ENCODE measurements around the gene MEPE. TPM values are rescaled to one million over a fixed set of nuclear protein-coding genes. Genes with fewer than 3 reads are reported as not detected.

The MEPE gene
- total RNA-seq, 1 donor from 2014 or later, result not detected

- Mint-ChIP-seq H3K9me3 (peaks cover 3% of the 10 kb centered on the region), H3K36me3 (ENCODE audit: low read depth) (no peaks in the 10 kb centered on the region), H3K4me3 (no peak overlapping the region), H3K27ac (no peak overlapping the region), H3K4me1 (peaks cover 10% of the 10 kb centered on the region), H3K27me3 (no peaks in the 10 kb centered on the region)
- CTCF ChIA-PET, result no interaction called here
- no peak for DNase-seq
- TF ChIP-seq CTCF (IDR thresholded peaks at IDR 0.05), result no peak
- POLR2A ChIA-PET, result no interaction called here
- no peak for ATAC-seq (ENCODE audit: low read depth)
- intact Hi-C loops (cut with micrococcal nuclease), result no loop called here
Observed at GRCh38 chr4:87895964-87896621, 63.3 kb downstream of the MEPE start.

Other genes with a start within 250 kb of the MEPE start
- not detected in 2 replicates for gene DSPP, start 224.4 kb upstream of the MEPE start, total RNA-seq
- gene DMP1, start 182.7 kb upstream of the MEPE start, total RNA-seq, result not detected in 2 replicates
- gene IBSP, start 33.4 kb upstream of the MEPE start, total RNA-seq, result not detected in 2 replicates
- gene SPP1, start 142.7 kb downstream of the MEPE start, total RNA-seq, result not detected in 2 replicates
- gene PKD2, start 174.7 kb downstream of the MEPE start, total RNA-seq, result 4.2 and 6.2 TPM in 2 replicates